PC-9 (cell line): ENCODE measurements around the gene SH3PXD2B. TPM values are rescaled to one million over a fixed set of nuclear protein-coding genes. Genes with fewer than 3 reads are reported as not detected.

ENCODE experiments used
- BruUV-seq: library from RNA; stranded (reverse); fragments of 400-500 nt; replicated peaks from 2 replicates; lab custom pipeline; 2021; lab: Mats Ljungman, UMichigan
- CTCF ChIA-PET: fragments of 300-600 bp; sonication (Branson Sonifier 250); formaldehyde crosslinking; loops from one replicate; lab custom pipeline; 2022; ENCODE audit warnings: antibody characterized with exemption; lab: Charles Lee
- POLR2A ChIA-PET: fragments of 300-600 bp; sonication (Branson Sonifier 250); formaldehyde crosslinking; loops from one replicate; lab custom pipeline; 2022; ENCODE audit warnings: antibody characterized with exemption; ENCODE audit not compliant: unreplicated experiment; lab: Charles Lee
- DNase-seq, 2 experiments: peaks; one replicate each; pipeline versions ENCODE4 v3.0.0 to v3.0.0-alpha.2; 2015 to 2022; ENCODE audit warnings: mixed read lengths in 1 of 2
- H2AFZ ChIP-seq: fragments of 200-600 bp; sonication (generic); 2 replicates; pipeline ENCODE4 v1.8.1; 2017; ENCODE audit warnings: antibody characterized with exemption
- H3F3A ChIP-seq: fragments of 200-600 bp; sonication (generic); 2 replicates; pipeline ENCODE4 v1.8.1; 2017; ENCODE audit warnings: antibody characterized with exemption, mild to moderate bottlenecking, low read depth; ENCODE audit not compliant: insufficient read depth
- H3K27ac ChIP-seq: fragments of 200-600 bp; sonication (generic); 2 replicates; pipeline ENCODE4 v1.6.1; 2016; ENCODE audit warnings: mixed run types
- H3K27me3 ChIP-seq: fragments of 200-600 bp; sonication (generic); 2 replicates; pipeline ENCODE4 v1.6.1; 2016; ENCODE audit warnings: low read depth, mixed run types; ENCODE audit not compliant: insufficient read depth
- H3K36me3 ChIP-seq: fragments of 200-600 bp; sonication (generic); 2 replicates; pipeline ENCODE4 v1.6.1; 2016; ENCODE audit warnings: low read depth, mixed run types
- H3K4me1 ChIP-seq: fragments of 200-600 bp; sonication (generic); replicated peaks from 2 replicates; pipeline ENCODE4 v1.6.1; 2016; ENCODE audit warnings: mixed run types; ENCODE audit not compliant: insufficient read depth
- H3K4me2 ChIP-seq: fragments of 200-600 bp; sonication (generic); 2 replicates; pipeline ENCODE4 v1.6.1; 2017; ENCODE audit warnings: mixed run types
- H3K4me3 ChIP-seq: fragments of 200-600 bp; sonication (generic); 2 replicates; pipeline ENCODE4 v1.6.1; 2016; ENCODE audit warnings: mixed run types
- H3K79me2 ChIP-seq: fragments of 200-600 bp; sonication (generic); 2 replicates; pipeline ENCODE4 v1.6.1; 2017; ENCODE audit warnings: low read depth, mixed run types
- H3K9me2 ChIP-seq: fragments of 200-600 bp; sonication (generic); 2 replicates; pipeline ENCODE4 v1.8.1; 2017; ENCODE audit warnings: mild to moderate bottlenecking; ENCODE audit not compliant: insufficient read depth
- H3K9me3 ChIP-seq: fragments of 200-600 bp; sonication (generic); 2 replicates; pipeline ENCODE4 v1.8.1; 2016; ENCODE audit warnings: low read depth; ENCODE audit not compliant: insufficient read depth
- H4K20me1 ChIP-seq: fragments of 200-600 bp; sonication (generic); 2 replicates; pipeline ENCODE4 v1.8.1; 2017; ENCODE audit not compliant: insufficient read depth
- CTCF ChIP-seq: fragments of 200-600 bp; sonication (generic); conservative IDR thresholded peaks from 2 replicates; pipeline ENCODE4 v1.6.1; 2017; ENCODE audit warnings: mixed run types, antibody characterized with exemption, mild to moderate bottlenecking, moderate library complexity
- EZH2 ChIP-seq: fragments of 200-600 bp; sonication (generic); IDR thresholded peaks from 2 replicates; pipeline ENCODE4 v1.8.0; 2017; ENCODE audit warnings: antibody characterized with exemption, low read depth
- intact Hi-C: fragments of 100-400 bp; cut with micrococcal nuclease; formaldehyde crosslinking; loops from one replicate; pipeline ENCODE4 v1.10.0; 2022; ENCODE audit not compliant: unreplicated experiment
- total RNA-seq: library from RNA; stranded (reverse); gene quantifications from 2 replicates; pipeline ENCODE4 v1.2.3, GENCODE V29; 2021

Gene SH3PXD2B
- total RNA-seq, 1 experiment from 2014 or later, result 29.3 TPM

- Histone ChIP-seq H3K27ac (no peak overlapping the region), H3K27me3 (no peaks in the 10 kb centered on the region), H3K9me2 (no peaks in the 10 kb centered on the region), H3K4me2 (no peak overlapping the region), H3F3A (no peaks in the 10 kb centered on the region), H3K4me3 (no peak overlapping the region), H3K9me3 (no peaks in the 10 kb centered on the region), H3K4me1 (no peaks in the 10 kb centered on the region), H2AFZ (no peak overlapping the region), H3K79me2 (no peaks in the 10 kb centered on the region), H4K20me1 (no peaks in the 10 kb centered on the region), H3K36me3 (no peaks in the 10 kb centered on the region)
- TF ChIP-seq EZH2 (no peak), CTCF (no peak)
- DNase-seq, result peak in 1 of 2 experiments; percentile 16
- no TSS peak for BruUV-seq
- ChIA-PET CTCF (no interaction called here), POLR2A (no interaction called here)
- intact Hi-C loops, result no loop called here
Measured at GRCh38 chr5:172469697-172470096, 15.4 kb upstream of the SH3PXD2B start.

- TF ChIP-seq EZH2, result no peak
- no peak for TF ChIP-seq CTCF
- Histone ChIP-seq H3K4me1 (peaks cover 5% of the 10 kb centered on the region; the same call in 1 of the 2 replicates), H4K20me1 (no peaks in the 10 kb centered on the region), H3K4me2 (no peak overlapping the region), H2AFZ (no peak overlapping the region), H3F3A (no peaks in the 10 kb centered on the region), H3K4me3 (no peak overlapping the region), H3K79me2 (no peaks in the 10 kb centered on the region), H3K27me3 (no peaks in the 10 kb centered on the region), H3K9me2 (no peaks in the 10 kb centered on the region), H3K27ac (no peak overlapping the region), H3K9me3 (peaks cover 4% of the 10 kb centered on the region; the same call in 1 of the 2 replicates), H3K36me3 (no peaks in the 10 kb centered on the region)
- ChIA-PET POLR2A (interaction anchor here (0.7 kb wide), 1 partner anchor 232 kb away, joined by 3 read pairs; no protein-coding TSS in a partner anchor), CTCF (interaction anchor here (0.6 kb wide), 1 partner anchor 84 kb away, joined by 5 read pairs; no protein-coding TSS in a partner anchor)
- no TSS peak for BruUV-seq
- peak in 1 of 2 experiments; percentile 32 for DNase-seq
- intact Hi-C loops, result no loop called here
Measured at GRCh38 chr5:172466062-172466461, 11.7 kb upstream of the SH3PXD2B start.

GRCh38 chr5:172463031-172463430 is 8.7 kb upstream of the SH3PXD2B start:
- H3K27me3 ChIP-seq, result no peaks in the 10 kb centered on the region
- H4K20me1 ChIP-seq, result no peaks in the 10 kb centered on the region
- H3K9me3 ChIP-seq, result peaks cover 4% of the 10 kb centered on the region; the same call in 1 of the 2 replicates
- no peak overlapping the region for H3K4me2 ChIP-seq
- no peak overlapping the region for H2AFZ ChIP-seq
- no peaks in the 10 kb centered on the region for H3K79me2 ChIP-seq
- no peaks in the 10 kb centered on the region for H3F3A ChIP-seq
- POLR2A ChIA-PET, result no interaction called here
- H3K9me2 ChIP-seq, result no peaks in the 10 kb centered on the region
- H3K4me1 ChIP-seq, result peaks cover 5% of the 10 kb centered on the region; the same call in 1 of the 2 replicates
- H3K4me3 ChIP-seq, result no peak overlapping the region
- TF ChIP-seq CTCF (no peak), EZH2 (no peak)
- BruUV-seq, result no TSS peak
- no peak for DNase-seq
- CTCF ChIA-PET, result no interaction called here
- H3K36me3 ChIP-seq, result no peaks in the 10 kb centered on the region
- intact Hi-C loops, result loop anchor here (5.0 kb wide), 1 partner anchor 234 kb away; no protein-coding TSS in a partner anchor
- H3K27ac ChIP-seq, result no peak overlapping the region
